CD4-positive, CD25-positive, alpha-beta regulatory T cell (primary cell): Measurements from ENCODE around the gene BARHL1. TPM values are rescaled to one million over a fixed set of nuclear protein-coding genes. Genes with fewer than 3 reads are reported as not detected.

Experiments
- ATAC-seq, 2 donors: fragments of 150-1000 bp; cut with Tn5 transposase; one replicate each; pipeline ENCODE4 v1.10.0; 2021; ENCODE audit warnings: low read depth in 2 of 2, moderate number of reproducible peaks in 2 of 2, moderate library complexity in 1 of 2
- DNase-seq, 3 donors: peaks; one replicate each; pipeline versions ENCODE4 v3.0.0 to v3.0.0-alpha.2; 2012 to 2022; ENCODE audit warnings: mixed read lengths in 1 of 3
- H3K27ac ChIP-seq: one replicate; pipeline ENCODE4 v1.7.0; 2013; ENCODE audit warnings: mild to moderate bottlenecking, low read length; ENCODE audit not compliant: insufficient read depth, poor library complexity, severe bottlenecking
- H3K27me3 ChIP-seq: one replicate; pipeline ENCODE4 v1.7.0; 2013; ENCODE audit warnings: low read length; ENCODE audit not compliant: control insufficient read depth, insufficient read depth
- H3K36me3 ChIP-seq: one replicate; pipeline ENCODE4 v1.7.0; 2013; ENCODE audit warnings: mild to moderate bottlenecking, low read length, moderate library complexity; ENCODE audit not compliant: control insufficient read depth, insufficient read depth
- H3K4me1 ChIP-seq: 2 replicates; pipeline ENCODE4 v1.7.0; 2013; ENCODE audit warnings: mild to moderate bottlenecking, low read length; ENCODE audit not compliant: insufficient read depth, control insufficient read depth, poor library complexity, severe bottlenecking
- H3K4me3 ChIP-seq: one replicate; pipeline ENCODE4 v1.7.0; 2013; ENCODE audit warnings: low read depth, mild to moderate bottlenecking, low read length, moderate library complexity
- H3K9me3 ChIP-seq, 2 experiments: 1 replicate in 1 of 2; 2 replicates in 1 of 2; pipeline ENCODE4 v1.7.0; 2013; ENCODE audit warnings: low read length in 2 of 2, mild to moderate bottlenecking in 1 of 2, moderate library complexity in 1 of 2; ENCODE audit not compliant: control insufficient read depth in 2 of 2
- H3K27ac Mint-ChIP-seq, 3 donors: one replicate each; pipeline ENCODE4 v1.8.0; 2020 to 2022; ENCODE audit warnings: mild to moderate bottlenecking in 3 of 3, mixed read lengths in 3 of 3, moderate library complexity in 2 of 3
- H3K27me3 Mint-ChIP-seq: one replicate; pipeline ENCODE4 v1.8.0; 2022; ENCODE audit warnings: mild to moderate bottlenecking, mixed read lengths
- H3K36me3 Mint-ChIP-seq: one replicate; pipeline ENCODE4 v1.8.0; 2020; ENCODE audit warnings: mixed read lengths
- H3K4me1 Mint-ChIP-seq, 4 donors: one replicate each; pipeline ENCODE4 v1.8.0; 2020 to 2022; ENCODE audit warnings: mixed read lengths in 4 of 4, mild to moderate bottlenecking in 1 of 4
- H3K4me3 Mint-ChIP-seq, 4 donors: one replicate each; pipeline ENCODE4 v1.8.0; 2020 to 2022; ENCODE audit warnings: mild to moderate bottlenecking in 4 of 4, mixed read lengths in 4 of 4, moderate library complexity in 3 of 4
- H3K9me3 Mint-ChIP-seq, 7 donors: one replicate each; pipeline ENCODE4 v1.8.0; 2020 to 2022; ENCODE audit warnings: mixed read lengths in 7 of 7, mild to moderate bottlenecking in 3 of 7, moderate library complexity in 2 of 7
- polyA plus RNA-seq, 4 donors: library from polyadenylated mRNA; unstranded; fragments of 300-500 nt; fragmentation: Illumina TruSeq; gene quantifications; one replicate each; pipeline ENCODE4 v1.2.3, GENCODE V29; 2021
- total RNA-seq: library from RNA; stranded (reverse); gene quantifications from one replicate; pipeline ENCODE4 v1.2.3, GENCODE V29; 2022

Gene BARHL1
- total and polyA plus RNA-seq, 5 donors from 2014 or later, result not detected

- H3K27me3 ChIP-seq, result peaks cover 6% of the 10 kb centered on the region
- no peak overlapping the region for H3K27ac ChIP-seq
- no peak overlapping the region for H3K4me3 ChIP-seq
- Mint-ChIP-seq H3K9me3 (peaks cover 0 to 5% (median 0%) of the 10 kb centered on the region in 7 donors), H3K4me1 (peaks cover 0 to 4% (median 0%) of the 10 kb centered on the region in 4 donors), H3K36me3 (peaks cover 12% of the 10 kb centered on the region), H3K27me3 (peaks cover 28% of the 10 kb centered on the region), H3K4me3 (no peak overlapping the region), H3K27ac (no peak overlapping the region)
- H3K36me3 ChIP-seq, result no peaks in the 10 kb centered on the region
- no peaks in the 10 kb centered on the region for H3K4me1 ChIP-seq
- H3K9me3 ChIP-seq, result no peaks in the 10 kb centered on the region
- DNase-seq, result no peak
- ATAC-seq, result no peak
Observed at GRCh38 chr9:132571806-132572600, 10.4 kb upstream of the BARHL1 start.

DNA sequence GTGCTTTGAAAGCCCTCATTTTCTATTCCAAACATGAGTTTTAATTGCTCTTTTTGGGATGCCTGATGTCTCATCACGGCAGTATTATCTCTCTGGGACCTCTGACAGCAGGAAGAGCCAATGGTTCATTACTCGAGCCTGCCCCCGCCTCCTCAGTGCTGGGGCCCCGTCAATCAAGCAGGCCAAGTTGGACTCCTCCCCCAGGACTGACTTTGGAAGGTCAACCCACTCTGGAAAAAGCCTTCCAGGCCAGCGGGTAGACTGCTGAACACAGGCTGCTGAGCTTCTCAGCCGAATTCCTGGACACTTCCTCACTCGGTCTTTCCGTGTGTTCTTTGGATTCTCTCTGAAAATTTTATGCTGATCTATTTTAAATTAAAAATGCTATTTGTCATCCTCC lies 9.5 kb upstream of the BARHL1 start:
- ATAC-seq (no peak), DNase-seq (no peak)
- Histone ChIP-seq H3K9me3 (no peaks in the 10 kb centered on the region), H3K36me3 (no peaks in the 10 kb centered on the region), H3K4me1 (no peaks in the 10 kb centered on the region), H3K27me3 (peaks cover 15% of the 10 kb centered on the region), H3K27ac (no peak overlapping the region), H3K4me3 (no peak overlapping the region)
- Mint-ChIP-seq H3K9me3 (peaks cover 0 to 5% (median 0%) of the 10 kb centered on the region in 7 donors), H3K36me3 (peaks cover 12% of the 10 kb centered on the region), H3K4me1 (peaks cover 0 to 4% (median 0%) of the 10 kb centered on the region in 4 donors), H3K4me3 (no peak overlapping the region), H3K27me3 (peaks cover 36% of the 10 kb centered on the region), H3K27ac (peak overlapping the region in 1 of 3 donors; percentile 38)

DNA sequence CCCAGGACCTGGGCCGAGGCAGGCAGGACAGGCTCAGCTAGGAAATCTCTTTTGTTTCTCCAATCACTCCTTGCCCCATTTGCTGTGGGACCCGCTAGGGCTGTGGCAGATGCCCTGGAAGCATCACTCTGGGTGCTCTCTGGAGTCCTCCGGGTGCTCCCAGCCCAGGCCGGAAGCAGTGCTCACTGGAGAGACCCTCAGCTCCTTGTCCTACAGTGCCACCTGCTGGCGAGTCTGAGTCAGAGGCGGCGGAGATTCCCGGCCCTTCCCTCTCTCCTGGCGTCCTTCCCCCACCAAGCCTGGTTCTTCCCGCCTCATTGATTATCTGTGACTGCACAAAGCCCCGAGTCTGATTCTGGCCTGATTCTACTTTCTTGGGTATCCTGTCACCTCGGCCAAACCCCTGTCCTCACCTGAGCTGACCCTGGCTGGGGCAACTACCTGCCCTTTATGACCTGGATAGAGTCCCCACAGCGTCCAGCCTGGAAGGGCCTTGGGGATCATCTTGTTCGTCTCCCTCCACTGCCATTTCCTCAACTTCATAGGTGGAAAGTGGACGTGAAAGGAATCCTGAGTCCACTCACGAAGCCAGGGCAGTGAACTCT lies 7.3 kb upstream of the BARHL1 start:
- Histone ChIP-seq H3K36me3 (no peaks in the 10 kb centered on the region), H3K4me1 (no peaks in the 10 kb centered on the region), H3K4me3 (no peak overlapping the region), H3K27me3 (peaks cover 28% of the 10 kb centered on the region), H3K9me3 (peaks cover 0 to 2% of the 10 kb centered on the region in 2 experiments), H3K27ac (no peak overlapping the region)
- ATAC-seq (no peak), DNase-seq (peak in 1 of 3 donors; percentile 34)
- no peak overlapping the region for H3K4me3 Mint-ChIP-seq
- H3K36me3 Mint-ChIP-seq, result peaks cover 12% of the 10 kb centered on the region
- peaks cover 0 to 8% (median 0%) of the 10 kb centered on the region in 7 donors for H3K9me3 Mint-ChIP-seq
- H3K27me3 Mint-ChIP-seq, result peaks cover 58% of the 10 kb centered on the region
- H3K4me1 Mint-ChIP-seq, result peaks cover 0 to 4% (median 0%) of the 10 kb centered on the region in 4 donors
- H3K27ac Mint-ChIP-seq, result no peak overlapping the region

DNA sequence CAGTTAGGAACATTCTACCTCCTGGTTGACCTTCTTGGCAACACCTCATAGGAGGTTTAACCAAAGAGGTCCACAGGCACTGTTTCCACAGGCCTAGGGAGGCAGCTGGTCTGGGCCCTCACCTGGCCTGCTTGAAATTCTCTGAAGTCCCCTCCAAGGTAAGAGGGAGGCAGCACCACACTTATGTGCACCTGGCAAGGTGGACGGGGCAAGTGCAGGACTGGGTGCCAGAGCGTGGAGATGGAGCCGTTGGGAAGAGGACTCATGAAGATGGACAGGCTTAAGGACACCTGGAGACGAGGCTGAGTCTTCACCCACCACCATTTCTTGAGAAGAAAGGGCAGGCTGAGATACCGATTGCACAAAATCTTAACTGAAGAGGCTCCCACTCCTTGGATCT lies 6.6 kb upstream of the BARHL1 start:
- no peak overlapping the region for H3K4me3 Mint-ChIP-seq
- Histone ChIP-seq H3K27ac (no peak overlapping the region), H3K36me3 (no peaks in the 10 kb centered on the region), H3K27me3 (peaks cover 28% of the 10 kb centered on the region), H3K9me3 (peaks cover 0 to 2% of the 10 kb centered on the region in 2 experiments), H3K4me3 (no peak overlapping the region), H3K4me1 (no peaks in the 10 kb centered on the region)
- peaks cover 12% of the 10 kb centered on the region for H3K36me3 Mint-ChIP-seq
- no peak for ATAC-seq
- H3K9me3 Mint-ChIP-seq, result peaks cover 0 to 8% (median 0%) of the 10 kb centered on the region in 7 donors
- peaks cover 61% of the 10 kb centered on the region for H3K27me3 Mint-ChIP-seq
- no peak for DNase-seq
- H3K27ac Mint-ChIP-seq, result no peak overlapping the region
- peaks cover 0 to 4% (median 0%) of the 10 kb centered on the region in 4 donors for H3K4me1 Mint-ChIP-seq

GRCh38 chr9:132577119-132577518 lies 5.3 kb upstream of the BARHL1 start:
- Mint-ChIP-seq H3K36me3 (peaks cover 12% of the 10 kb centered on the region), H3K4me3 (no peak overlapping the region), H3K4me1 (peaks cover 0 to 13% (median 5%) of the 10 kb centered on the region in 4 donors), H3K27me3 (peaks cover 74% of the 10 kb centered on the region), H3K27ac (no peak overlapping the region), H3K9me3 (peaks cover 0 to 17% (median 0%) of the 10 kb centered on the region in 7 donors)
- H3K4me3 ChIP-seq, result no peak overlapping the region
- DNase-seq (no peak), ATAC-seq (no peak)
- H3K4me1 ChIP-seq, result peaks cover 11% of the 10 kb centered on the region
- no peak overlapping the region for H3K27ac ChIP-seq
- peaks cover 28% of the 10 kb centered on the region for H3K27me3 ChIP-seq
- H3K9me3 ChIP-seq, result peaks cover 0 to 2% of the 10 kb centered on the region in 2 experiments
- no peaks in the 10 kb centered on the region for H3K36me3 ChIP-seq

GRCh38 chr9:132578367-132578932 lies 4.0 kb upstream of the BARHL1 start:
- Histone ChIP-seq H3K4me3 (no peak overlapping the region), H3K9me3 (peaks cover 0 to 2% of the 10 kb centered on the region in 2 experiments), H3K27ac (no peak overlapping the region), H3K4me1 (peaks cover 11% of the 10 kb centered on the region), H3K36me3 (no peaks in the 10 kb centered on the region), H3K27me3 (peaks cover 30% of the 10 kb centered on the region)
- Mint-ChIP-seq H3K27ac (peak overlapping the region in 1 of 3 donors; percentile 53), H3K4me1 (peaks cover 0 to 13% (median 5%) of the 10 kb centered on the region in 4 donors), H3K36me3 (peaks cover 12% of the 10 kb centered on the region), H3K9me3 (peaks cover 0 to 17% (median 0%) of the 10 kb centered on the region in 7 donors), H3K27me3 (peaks cover 76% of the 10 kb centered on the region), H3K4me3 (peak overlapping the region in 1 of 4 donors; percentile 85)
- DNase-seq (no peak), ATAC-seq (no peak)

DNA sequence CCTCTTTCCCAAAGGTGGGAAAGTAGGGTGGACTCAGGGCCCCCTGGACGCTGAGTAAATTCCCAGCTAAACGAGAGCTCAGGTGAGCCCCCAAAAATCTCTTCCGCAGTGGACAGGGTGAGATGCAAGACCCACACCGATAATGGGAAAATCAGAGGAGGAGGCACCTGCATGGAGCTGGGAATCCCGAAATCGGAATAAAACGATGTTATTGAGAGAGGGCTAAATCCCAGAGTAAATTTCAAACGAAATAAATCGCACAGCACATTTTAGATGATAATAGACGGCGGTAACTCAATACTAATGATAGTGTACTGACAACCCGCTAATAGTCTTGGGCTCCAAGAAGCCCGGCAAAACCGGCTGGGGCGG lies 3.0 kb upstream of the BARHL1 start:
- no peaks in the 10 kb centered on the region for H3K36me3 ChIP-seq
- peaks cover 84% of the 10 kb centered on the region for H3K27me3 Mint-ChIP-seq
- no peak overlapping the region for H3K27ac Mint-ChIP-seq

More for the DNA sequence above, 3.0 kb upstream of the BARHL1 start:
- H3K27me3 ChIP-seq, result peaks cover 37% of the 10 kb centered on the region
- peaks cover 11% of the 10 kb centered on the region for H3K4me1 ChIP-seq
- ATAC-seq, result no peak
- peaks cover 0 to 2% of the 10 kb centered on the region in 2 experiments for H3K9me3 ChIP-seq
- no peak for DNase-seq
- H3K27ac ChIP-seq, result no peak overlapping the region
- H3K9me3 Mint-ChIP-seq, result peaks cover 0 to 15% (median 0%) of the 10 kb centered on the region in 7 donors
- H3K4me3 ChIP-seq, result no peak overlapping the region
- H3K4me3 Mint-ChIP-seq, result no peak overlapping the region
- H3K36me3 Mint-ChIP-seq, result peaks cover 8% of the 10 kb centered on the region
- peaks cover 0 to 13% (median 5%) of the 10 kb centered on the region in 4 donors for H3K4me1 Mint-ChIP-seq
